Measurements from ENCODE around the gene LAMA2.

Gene LAMA2

DNA sequence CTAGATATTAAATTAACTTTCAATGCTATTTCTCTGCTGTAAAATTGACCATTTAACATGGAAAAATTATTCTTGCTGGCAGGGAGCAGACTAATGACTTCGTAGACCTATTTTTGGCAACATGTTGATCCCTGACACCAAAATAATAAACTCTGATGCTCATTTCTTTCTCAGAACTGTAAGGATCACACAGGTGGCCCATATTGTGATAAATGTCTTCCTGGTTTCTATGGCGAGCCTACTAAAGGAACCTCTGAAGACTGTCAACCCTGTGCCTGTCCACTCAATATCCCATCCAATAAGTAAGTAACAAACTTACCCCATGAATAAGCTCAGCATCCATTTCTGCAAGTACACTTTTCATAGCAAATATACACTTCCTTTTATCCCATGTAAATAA is 387.5 kb downstream of the LAMA2 start:
- no peak for DNase-seq

DNA sequence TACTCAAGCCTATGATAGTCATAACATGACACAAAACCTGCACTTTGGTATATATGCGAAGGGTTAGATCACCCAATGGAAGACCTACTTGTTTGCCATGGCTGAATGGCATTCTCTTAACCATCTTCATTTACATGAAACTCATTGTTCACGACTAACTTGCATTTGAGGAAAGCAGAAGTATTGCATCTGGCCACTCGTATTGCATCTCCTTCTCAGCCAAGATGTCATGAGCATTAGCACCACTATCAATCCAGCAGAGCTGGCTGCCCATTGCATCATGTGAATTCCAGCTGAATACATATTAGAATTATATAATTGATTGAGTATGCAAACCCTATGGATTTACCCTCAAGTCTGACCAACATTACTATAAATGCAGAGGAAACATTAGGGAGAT is 390.2 kb downstream of the LAMA2 start:
- no peak for DNase-seq

DNA sequence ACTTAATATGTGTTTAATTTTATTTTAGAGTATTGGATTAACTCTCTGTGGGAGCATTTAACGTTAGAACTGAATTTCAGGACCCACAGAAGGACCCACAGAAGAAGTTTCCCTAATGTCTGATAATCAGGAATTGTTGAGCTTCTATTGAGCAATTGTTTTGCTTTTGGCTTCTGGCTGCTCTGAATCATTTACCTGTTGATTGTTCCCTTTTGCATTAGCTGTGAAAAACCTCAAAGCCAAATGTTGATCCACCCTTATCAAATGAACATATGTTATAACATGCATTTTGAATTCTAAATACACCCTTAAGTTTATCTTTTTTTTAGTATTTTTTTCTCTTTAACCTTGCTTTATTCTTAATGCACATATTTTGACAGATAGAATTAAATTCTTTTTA is 393.5 kb downstream of the LAMA2 start:
- no peak for DNase-seq

DNA sequence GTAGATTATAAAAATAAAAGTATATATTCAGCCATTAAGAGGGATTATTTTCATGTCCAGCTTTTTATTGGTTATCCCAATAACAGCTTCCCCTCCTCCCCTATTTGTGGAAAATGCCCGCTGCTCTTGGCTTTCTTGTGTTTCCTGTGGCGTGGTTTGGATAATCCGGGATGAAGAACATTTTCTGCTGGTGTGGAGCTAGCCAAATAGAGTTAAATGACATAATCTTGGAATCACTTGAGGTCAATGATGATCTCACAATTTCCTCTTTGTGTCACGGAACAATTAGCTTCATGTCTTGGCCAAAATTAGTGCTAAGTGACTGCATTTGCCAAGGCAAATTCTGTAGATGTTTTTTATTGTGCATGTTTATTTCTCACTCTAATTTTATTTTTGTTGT is 394.0 kb downstream of the LAMA2 start:
- no peak for DNase-seq

DNA sequence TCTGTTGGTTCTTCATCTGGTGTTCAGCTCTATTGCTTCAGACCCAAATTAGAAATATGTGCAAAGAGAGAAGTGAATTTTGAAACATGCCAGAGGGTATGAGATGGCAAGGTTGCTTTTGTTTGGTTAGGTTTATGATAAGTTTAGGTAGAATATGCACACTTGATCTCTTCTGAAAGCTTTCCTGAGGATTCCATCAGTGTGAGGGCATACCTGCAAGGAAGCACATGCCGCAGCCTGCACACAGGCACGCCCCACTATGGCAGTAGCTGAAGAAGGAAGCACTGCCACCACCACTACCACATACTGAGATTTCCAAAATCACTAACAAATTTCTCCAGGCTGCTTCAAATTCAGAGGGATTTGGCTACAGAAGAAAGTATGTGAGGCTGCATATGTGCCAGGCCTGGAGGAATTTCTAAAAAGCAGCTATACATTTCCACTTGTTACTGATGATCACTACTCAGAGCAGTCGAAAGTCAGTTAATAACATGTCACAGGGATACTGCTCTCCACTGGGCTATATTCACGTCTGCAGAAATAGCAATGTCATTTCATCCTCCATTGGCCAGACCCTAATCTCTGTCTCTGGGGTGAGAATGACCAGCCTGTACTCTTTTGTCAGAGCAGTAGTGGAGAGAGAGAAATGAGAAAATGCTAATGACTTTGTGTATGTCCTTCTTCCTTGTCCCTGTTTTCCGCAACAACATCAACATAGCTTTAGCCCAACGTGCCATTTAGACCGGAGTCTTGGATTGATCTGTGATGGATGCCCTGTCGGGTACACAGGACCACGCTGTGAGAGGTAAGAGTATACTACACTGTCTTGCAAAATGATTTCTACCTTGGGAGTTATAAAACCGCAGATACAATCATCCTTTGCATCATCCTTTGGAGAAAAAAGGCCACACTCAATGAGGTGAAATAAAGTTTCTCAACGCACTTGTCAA is 396.7 kb downstream of the LAMA2 start:
- DNase-seq = no peak

DNA sequence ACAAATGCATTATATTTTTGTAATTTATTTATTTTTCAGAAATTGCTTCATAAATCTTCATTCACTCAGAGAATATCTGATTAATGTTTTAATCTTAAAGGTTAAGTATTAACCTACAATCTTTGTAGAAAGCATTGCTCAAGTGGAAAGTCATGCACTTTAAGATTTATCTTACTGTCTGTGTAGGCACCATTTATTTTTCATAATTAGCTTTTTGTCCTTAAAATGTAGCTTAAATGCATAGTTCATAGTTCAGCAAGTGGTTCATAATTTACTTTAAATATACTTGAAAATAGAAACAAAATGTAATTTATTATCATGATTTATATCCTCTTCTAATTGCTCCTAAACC is 397.3 kb downstream of the LAMA2 start:
- DNase-seq = no peak

DNA sequence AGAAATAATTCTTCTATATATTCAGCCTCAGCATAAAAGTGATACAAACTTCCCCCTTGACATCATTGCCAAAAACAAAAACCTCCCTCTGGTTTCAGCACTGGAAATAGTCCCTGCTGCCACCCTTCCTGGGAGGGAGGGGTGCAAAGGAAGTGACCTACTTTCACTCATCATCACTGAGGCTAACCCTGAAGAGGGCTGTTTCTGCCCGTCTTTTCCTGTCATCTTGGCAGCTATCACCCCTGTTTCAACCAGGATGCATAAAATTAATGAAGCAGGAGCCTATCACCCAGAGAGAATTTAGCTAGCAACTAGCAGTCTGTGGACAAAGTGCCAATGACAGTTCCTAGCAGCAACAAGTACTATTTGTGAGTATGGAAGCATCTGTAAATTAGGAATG is 397.8 kb downstream of the LAMA2 start:
- peak; percentile 75 for DNase-seq

DNA sequence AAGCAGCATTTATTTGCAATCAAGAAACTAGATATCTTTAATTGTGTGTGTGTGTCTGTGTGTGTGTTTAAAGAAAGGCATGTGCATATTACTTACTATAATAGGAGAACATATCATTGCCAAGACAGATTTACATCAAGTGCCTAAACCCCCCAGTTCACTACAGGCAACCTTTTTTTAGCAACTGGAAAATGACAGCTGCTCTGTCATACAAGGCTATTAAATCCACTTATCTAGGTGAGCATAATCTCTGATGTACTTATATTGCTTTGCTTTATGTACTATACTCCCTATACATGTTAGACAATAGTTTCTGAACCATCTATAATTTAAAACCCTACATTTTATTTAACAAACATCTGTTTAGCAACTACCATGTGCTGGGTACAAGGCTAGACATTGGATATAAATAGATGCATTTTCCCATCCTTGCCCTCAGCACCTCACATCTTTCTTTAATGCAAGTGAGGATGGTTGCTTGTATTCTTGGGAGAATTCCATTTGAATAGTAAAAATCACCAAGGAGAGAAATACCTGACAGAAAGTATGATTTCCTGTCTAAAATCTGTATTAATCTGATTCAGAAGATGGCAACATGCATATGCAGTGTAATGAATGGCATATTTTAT is 398.3 kb downstream of the LAMA2 start:
- DNase-seq = no peak

DNA sequence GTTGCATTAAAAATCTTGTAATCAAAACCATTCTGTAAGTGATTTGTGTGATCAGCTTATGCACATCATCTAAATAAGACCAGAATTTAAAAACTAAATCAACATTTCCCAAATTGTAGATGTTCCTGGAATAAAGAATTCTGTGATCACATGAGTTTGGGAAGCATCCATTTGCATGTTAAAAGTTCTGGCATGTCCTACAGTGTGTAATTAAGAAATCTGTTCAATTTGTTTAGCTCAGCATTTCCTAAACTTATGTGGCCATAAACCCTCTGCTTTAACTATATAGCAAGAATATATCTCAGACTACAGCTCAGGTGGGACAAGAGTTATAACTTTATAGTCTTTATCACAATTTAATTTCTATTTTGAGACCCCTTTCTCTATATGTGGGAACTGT is 399.1 kb downstream of the LAMA2 start:
- DNase-seq = no peak

DNA sequence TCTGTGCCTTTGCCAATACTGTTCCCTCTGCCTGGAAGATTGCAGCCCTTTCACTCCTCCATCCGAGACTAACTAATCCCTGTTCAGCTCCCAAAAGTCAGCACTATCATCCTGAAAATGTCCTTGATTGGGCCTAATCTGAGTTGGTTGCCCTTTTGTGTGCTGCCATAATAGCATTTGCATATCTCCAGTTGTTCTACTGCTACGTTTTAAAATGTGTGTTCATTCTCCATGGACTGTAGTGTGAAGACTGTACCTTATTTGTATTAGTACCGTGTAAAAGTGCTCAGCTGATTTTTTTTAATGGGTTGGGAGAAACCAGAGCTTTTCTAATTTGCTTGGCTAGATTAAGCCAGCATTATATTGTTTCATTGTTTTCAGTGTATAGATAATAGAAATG is 401.3 kb downstream of the LAMA2 start:
- no peak for DNase-seq

DNA sequence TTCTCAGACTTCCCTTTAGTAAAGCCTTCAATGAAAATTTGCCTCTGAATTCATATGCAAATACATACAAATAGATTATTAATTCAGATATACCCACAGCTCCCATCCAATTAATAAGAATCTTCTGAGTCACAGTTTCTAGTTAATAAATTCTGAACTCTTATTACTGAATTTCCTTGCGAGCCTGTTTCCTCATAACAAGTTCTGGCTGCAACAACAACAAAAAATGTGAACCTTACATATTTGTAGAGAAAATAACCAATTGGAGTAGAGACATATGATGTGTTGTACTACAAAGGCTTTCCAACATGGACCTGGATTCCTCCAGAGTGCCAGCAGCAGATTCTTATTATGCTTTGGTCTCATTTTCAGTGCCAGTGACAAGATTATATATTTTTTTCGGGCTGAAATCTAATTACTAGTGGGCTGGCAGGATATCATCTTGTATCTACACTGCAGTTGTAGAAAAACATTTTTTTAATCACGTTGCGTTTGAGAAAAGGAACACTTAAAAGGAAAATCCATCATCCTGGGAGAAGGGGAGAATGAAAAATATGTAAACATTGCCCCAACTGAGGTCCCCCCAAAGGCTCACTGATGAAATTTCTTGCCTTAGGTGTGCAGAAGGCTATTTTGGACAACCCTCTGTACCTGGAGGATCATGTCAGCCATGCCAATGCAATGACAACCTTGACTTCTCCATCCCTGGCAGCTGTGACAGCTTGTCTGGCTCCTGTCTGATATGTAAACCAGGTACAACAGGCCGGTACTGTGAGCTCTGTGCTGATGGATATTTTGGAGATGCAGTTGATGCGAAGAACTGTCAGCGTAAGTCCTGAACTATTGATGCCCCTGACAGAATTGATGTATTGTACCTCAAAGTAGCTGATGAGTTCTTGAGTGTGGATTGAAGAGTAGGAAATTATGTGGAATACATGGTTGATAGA is 404.6 kb downstream of the LAMA2 start:
- DNase-seq = no peak

DNA sequence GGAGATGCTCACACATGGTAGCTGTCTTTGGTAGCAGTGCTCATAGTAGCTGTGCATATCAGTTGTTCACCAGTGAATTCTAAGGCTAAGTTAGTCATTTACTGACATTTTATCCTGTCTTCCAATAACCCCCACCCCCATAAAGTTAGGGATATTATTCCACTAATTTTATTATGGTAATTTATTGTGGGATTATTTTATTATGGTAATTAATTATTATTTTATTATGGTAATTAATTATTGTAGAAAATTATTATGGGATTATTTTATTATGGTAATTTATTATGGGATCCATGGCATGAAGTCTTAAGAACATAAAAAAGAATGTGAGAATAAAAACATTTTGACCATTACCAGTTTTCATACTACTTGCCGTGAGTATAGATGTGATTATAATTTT is 406.5 kb downstream of the LAMA2 start:
- DNase-seq = no peak

DNA sequence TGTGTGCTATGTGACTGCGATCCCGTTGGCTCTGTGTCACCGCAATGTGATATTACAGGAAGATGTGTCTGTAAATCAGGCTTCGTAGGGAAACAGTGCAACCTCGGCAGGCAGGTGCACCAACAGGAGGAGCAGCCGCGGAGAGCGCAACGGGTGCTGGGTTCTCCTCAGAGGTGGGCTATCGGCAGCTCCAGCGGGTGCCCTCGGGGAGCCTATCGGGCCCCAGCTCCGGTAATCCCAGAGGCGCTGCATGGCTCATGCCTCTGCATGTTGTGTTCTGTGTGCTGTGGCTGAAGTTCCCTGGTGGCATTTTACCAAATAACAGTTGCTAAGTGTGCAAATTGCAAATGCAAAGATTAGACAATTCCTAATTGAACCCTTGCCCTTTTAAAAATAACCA is 409.9 kb downstream of the LAMA2 start:
- no peak for DNase-seq

DNA sequence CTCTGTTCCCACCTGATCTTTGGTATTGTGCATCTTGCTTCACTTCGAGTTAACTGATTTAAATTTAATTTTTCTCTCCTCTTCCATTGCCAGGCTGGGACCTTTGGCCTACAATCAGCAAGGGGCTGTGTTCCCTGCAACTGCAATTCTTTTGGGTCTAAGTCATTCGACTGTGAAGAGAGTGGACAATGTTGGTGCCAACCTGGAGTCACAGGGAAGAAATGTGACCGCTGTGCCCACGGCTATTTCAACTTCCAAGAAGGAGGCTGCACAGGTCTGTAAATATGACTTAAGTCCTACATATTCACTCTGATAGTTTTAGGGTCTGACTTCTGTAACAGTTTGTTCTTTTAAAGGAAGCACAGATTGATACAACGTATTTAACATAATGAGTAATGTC is 414.7 kb downstream of the LAMA2 start:
- DNase-seq = no peak

DNA sequence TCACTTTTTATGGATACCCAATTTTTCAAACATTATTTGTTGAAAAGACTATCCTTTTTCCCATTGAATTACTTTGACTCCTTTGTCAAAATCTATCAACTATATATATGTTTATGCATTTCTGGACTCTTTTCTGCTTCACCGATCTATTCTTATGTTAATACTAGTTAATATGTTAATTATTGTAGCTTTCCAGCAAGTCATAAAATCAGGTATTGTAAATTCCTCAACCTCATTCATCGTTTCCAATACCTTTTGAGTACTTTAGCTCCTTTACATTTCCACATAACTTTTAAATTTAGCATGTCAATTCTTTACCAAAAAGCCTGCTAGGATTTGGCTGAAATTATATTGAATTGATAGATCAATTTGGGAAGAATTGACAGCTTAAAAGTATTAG is 419.7 kb downstream of the LAMA2 start:
- no peak for DNase-seq

DNA sequence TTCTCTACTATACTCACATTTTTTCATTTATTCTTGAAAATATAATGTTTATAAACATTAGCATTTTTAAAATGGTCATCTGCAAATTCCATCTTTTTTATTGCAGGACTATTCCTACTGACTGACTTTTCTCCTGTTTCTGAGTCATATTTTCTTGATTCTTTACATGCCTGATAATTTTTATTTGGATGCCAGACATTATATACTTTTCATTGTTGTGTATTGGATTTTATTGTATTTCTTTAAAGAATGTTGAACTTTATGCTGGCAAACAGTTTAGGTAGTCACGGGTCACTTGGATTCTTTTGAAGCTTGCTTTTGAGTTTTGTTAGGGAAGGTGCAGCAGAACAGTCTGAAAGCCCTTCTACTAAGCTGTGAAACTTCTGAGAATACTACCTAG is 423.9 kb downstream of the LAMA2 start:
- no peak for DNase-seq

DNA sequence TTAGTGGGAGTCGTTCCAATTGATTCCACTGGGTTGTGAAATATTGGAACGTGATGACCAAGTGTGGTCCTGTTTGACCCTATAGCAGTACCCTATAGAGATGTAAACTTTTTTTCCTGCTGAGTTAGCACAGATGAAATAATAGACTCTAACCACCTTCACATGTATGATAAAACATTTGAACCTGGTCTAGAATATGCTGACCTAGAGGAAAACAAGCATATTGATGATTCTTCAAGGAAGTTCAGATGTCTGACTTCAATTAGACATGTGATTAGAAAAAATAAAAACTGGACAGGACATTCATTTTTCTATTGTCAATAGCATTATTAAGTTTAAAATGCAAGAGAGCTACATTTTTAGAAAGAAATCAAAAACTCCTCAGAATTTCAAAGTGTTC is 424.9 kb downstream of the LAMA2 start:
- DNase-seq = no peak

DNA sequence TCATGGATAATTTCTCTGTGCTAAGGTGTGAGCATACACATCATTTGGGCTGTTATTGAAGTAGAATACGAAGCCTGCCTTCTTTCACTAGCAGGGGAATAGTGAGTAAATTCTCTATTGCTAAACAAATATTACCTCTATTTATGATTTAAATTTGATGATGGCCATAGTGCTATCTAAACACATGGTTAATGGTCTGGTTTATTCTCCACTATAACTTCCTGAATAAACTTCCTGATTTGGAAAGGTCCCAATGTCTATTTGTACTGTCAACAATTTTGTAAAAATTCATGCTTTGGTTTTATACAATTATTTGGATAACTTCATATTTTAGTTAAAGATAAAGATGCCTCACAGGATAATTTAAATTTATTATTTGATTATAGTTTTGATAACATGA is 426.2 kb downstream of the LAMA2 start:
- no peak for DNase-seq

DNA sequence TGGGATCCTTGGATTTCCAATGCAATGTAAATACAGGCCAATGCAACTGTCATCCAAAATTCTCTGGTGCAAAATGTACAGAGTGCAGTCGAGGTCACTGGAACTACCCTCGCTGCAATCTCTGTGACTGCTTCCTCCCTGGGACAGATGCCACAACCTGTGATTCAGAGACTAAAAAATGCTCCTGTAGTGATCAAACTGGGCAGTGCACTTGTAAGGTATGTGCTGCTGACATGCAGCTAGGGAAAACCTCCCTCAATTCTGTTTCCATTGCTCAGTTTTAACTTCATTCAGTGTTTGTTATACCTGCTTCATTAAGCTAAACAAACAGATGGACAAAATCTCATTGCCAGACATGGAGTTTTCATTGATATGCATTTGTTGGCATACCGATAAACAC is 429.9 kb downstream of the LAMA2 start:
- DNase-seq = no peak

DNA sequence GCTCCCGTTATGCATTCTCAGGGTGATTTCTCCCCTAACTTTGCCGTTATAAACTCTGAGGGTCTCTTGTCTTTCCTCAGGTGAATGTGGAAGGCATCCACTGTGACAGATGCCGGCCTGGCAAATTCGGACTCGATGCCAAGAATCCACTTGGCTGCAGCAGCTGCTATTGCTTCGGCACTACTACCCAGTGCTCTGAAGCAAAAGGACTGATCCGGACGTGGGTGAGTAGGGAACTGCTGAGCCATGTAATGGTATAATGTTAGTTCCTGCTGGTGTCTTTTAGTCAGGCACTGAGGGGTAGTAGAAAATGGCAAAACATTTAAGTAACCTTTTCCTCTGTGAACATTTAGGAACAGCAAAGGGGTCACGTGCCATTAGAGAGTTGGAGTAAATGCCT is 431.6 kb downstream of the LAMA2 start:
- no peak for DNase-seq

DNA sequence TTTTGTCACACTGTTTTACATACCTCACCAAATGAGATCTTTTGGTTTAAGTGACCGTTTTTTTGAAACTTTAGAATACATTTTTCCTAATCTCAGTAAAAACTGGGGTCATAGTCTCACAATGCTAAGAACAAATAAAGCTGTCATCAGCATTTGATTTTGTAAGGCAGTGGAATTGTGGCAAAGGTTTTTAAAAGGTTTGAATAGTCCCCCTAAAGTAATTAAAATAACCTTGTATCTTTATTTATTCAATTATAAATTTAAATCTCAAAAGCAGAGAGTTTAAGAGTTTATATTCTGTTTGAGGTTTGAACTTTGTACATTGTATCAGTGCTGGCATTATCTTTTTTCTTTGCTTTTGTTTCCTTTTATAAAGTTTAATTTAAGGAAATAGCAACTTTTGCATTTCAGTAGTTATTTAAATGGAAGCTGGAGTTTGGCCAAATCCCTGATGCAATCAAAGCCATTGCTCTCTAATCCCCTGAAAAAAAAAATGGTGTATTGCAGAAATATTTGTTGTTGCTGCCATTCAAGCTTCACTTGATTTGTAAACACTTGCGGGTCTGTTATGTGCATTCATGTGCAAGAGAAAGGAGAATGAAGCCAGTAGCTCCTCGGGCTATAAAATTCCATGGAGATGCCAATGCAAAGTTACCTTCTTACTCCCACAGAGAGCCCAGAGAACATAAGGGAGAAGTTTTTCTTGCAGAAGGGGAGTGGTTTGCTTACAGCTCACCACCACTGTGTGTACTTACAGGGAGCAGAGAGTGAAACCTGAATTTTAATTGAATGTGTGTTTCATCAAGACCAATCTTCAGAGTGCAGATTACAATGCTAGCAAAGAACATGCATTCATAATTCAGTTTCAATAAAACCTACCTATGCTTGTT is 435.2 kb downstream of the LAMA2 start:
- no peak for DNase-seq

DNA sequence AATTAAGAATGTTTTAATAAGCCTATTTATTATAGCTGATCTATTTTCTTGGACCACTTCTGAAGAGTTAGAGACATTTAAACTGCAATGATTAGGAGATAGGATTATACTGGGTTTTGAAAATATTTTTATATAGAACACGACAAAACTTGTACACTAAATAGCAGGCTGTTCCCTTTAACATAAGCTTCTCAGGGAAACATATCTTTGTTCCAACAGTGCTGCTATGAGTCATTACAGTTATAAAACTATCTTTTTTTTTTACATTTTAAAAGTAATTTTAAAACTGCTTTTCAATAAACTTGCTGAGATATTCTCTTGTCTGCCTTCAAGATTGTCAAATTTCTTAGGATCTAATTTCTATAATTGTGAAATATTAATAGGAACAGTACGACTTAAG is 438.0 kb downstream of the LAMA2 start:
- DNase-seq = no peak

DNA sequence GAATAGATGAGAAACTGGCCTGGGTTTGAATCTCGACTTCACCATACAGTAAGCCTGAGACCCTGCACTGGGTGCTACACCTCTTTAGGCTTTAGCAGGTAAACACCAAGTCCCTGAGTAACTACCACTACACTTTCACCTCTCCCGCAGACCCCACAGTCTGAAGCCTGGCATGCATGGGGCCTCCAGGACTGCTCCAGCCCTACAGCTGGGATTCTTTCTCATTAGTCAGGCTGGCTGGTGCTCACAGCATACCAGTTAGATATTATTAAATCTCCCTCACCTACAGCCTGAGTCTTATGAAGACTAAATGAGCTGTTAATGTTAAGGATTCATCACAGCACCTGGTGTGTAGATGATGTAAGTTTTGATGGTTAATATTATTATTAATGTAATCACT is 438.4 kb downstream of the LAMA2 start:
- DNase-seq = no peak
